RWPE2 (cell line): Measurements from ENCODE around the gene SON.
A peak's percentile ranks its signal among the peaks of the same experiment; 100 is the strongest.
"Not testable (repeated sequence)": the region's sequence is repeated elsewhere in the genome, so short reads cannot be mapped to it uniquely, and the experiment has no call there.

Experiments used
- ATAC-seq: fragments of 200-7000 bp; cut with Tn5 transposase; 3 replicates; pipeline ENCODE4 v1.9.1; 2021; ENCODE audit warnings: low read depth
- DNase-seq: peaks from one replicate; pipeline ENCODE4 v3.0.0-alpha.2; 2020; ENCODE audit warnings: low spot score
- H3K27ac ChIP-seq: fragments of 450-650 bp; 2 replicates; pipeline ENCODE4 v1.5.1; 2017; ENCODE audit warnings: mild to moderate bottlenecking; ENCODE audit not compliant: poor library complexity, severe bottlenecking
- H3K27me3 ChIP-seq: fragments of 250-450 bp; sonication (Bioruptor Pico); 2 replicates; pipeline ENCODE4 v1.5.1; 2021; ENCODE audit warnings: mild to moderate bottlenecking, moderate library complexity; ENCODE audit not compliant: insufficient read depth, poor library complexity, severe bottlenecking
- H3K36me3 ChIP-seq: fragments of 250-450 bp; sonication (Bioruptor Pico); 2 replicates; pipeline ENCODE4 v1.5.1; 2020; ENCODE audit warnings: low read depth, mild to moderate bottlenecking, moderate library complexity
- H3K4me1 ChIP-seq: fragments of 250-450 bp; sonication (Bioruptor Pico); 2 replicates; pipeline ENCODE4 v1.5.1; 2021; ENCODE audit warnings: mild to moderate bottlenecking, moderate library complexity; ENCODE audit not compliant: insufficient read depth, poor library complexity, severe bottlenecking
- H3K4me3 ChIP-seq: fragments of 250-450 bp; sonication (Bioruptor Pico); 2 replicates; pipeline ENCODE4 v1.5.1; 2021; ENCODE audit warnings: mild to moderate bottlenecking, moderate library complexity; ENCODE audit not compliant: severe bottlenecking
- H3K9me3 ChIP-seq: fragments of 250-450 bp; sonication (Bioruptor Pico); 2 replicates; pipeline ENCODE4 v1.5.1; 2021; ENCODE audit warnings: mild to moderate bottlenecking, moderate library complexity; ENCODE audit not compliant: severe bottlenecking
- TF ChIP-seq, protein P1 (sequence below): fragments of 450-650 bp; IDR thresholded peaks from one replicate; pipeline ENCODE4 v1.5.1; 2017; ENCODE audit warnings: mild to moderate bottlenecking, moderate library complexity; ENCODE audit not compliant: poor library complexity, severe bottlenecking

Gene SON

DNA sequence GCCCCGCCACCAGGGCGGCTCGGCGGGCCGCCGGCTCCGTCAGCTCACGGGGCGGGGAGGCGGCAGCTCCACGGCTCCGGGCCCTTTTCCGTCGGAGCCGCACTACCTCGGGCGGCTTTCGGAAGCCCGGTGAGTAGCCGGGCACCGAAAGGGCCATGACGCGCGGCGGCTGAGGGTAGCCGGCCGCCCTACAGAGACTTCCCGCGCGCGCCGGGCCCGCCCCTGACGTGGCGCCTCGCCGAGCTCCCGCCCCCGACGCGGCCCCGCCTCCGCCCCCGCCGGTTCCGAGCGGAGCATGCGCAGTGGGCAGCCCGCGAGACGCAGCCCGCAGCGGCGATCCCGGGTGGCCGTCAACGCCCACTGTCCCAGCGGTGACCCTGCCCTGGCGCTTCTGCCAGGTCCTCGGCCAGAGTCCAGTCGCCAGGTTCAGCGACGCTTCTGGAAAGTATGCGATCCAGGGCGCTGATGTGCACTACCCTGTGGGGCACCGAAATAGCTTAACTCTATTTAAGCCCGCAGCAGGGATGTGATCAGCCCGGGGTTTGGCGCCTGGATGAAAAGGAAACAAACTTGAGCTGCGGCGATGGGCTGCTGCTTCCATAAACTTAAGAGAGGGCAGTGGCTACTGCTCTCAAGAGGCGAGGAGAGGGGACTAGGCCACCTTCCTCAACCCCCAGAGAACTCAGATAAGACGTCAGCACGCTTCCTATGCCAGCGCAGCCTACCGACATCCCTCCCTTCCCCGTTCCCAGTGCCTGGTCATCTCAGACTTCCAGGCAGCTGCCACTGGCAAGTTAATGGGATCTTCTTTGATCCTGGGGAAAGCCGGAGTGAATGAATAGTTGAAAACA is 45.9 kb downstream of the SON start, which contains the start of gene DONSON:
Gene DONSON (minus strand): TSS at position 200 of the 851 bp plus-strand sequence. CDS start 43 bp downstream, at position 157.
- H3K27ac ChIP-seq: peak within 1 kb of the TSS; percentile 51
- TF ChIP-seq, protein P1, sequence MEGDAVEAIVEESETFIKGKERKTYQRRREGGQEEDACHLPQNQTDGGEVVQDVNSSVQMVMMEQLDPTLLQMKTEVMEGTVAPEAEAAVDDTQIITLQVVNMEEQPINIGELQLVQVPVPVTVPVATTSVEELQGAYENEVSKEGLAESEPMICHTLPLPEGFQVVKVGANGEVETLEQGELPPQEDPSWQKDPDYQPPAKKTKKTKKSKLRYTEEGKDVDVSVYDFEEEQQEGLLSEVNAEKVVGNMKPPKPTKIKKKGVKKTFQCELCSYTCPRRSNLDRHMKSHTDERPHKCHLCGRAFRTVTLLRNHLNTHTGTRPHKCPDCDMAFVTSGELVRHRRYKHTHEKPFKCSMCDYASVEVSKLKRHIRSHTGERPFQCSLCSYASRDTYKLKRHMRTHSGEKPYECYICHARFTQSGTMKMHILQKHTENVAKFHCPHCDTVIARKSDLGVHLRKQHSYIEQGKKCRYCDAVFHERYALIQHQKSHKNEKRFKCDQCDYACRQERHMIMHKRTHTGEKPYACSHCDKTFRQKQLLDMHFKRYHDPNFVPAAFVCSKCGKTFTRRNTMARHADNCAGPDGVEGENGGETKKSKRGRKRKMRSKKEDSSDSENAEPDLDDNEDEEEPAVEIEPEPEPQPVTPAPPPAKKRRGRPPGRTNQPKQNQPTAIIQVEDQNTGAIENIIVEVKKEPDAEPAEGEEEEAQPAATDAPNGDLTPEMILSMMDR: no peak
- ATAC-seq (peak; percentile 85), DNase-seq (peak; percentile 80)
- no peaks in the 10 kb centered on the region for H3K27me3 ChIP-seq
- H3K9me3 ChIP-seq: no peaks in the 10 kb centered on the region
- H3K4me1 ChIP-seq: no peaks in the 10 kb centered on the region
- peaks cover 31% of the 10 kb centered on the region for H3K36me3 ChIP-seq
- H3K4me3 ChIP-seq: peak within 1 kb of the TSS; percentile 87

DNA sequence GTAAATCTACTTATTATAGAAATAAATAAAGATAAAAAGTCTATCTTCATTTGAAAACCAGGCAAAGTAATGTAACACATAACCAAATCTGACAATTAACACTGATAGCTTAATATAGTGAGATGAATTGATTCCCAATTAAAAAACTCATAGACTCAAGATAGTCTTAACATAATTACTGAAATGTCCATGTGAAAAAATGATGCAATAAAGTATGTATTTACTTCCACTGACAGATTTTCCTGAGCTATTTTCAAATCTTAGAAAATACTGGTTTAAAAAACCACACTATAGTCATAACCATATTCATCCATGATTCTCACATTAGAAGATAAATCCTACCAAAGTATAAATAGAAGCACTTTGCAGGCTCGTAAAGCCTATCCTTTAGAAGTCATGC is 55.2 kb downstream of the SON start:
- Histone ChIP-seq H3K27me3 (no peaks in the 10 kb centered on the region), H3K4me1 (no peaks in the 10 kb centered on the region), H3K36me3 (peaks cover 54% of the 10 kb centered on the region), H3K27ac (no peak overlapping the region), H3K9me3 (no peaks in the 10 kb centered on the region), H3K4me3 (no peak overlapping the region)
- TF ChIP-seq, protein P1: no peak
- ATAC-seq (no peak), DNase-seq (no peak)

DNA sequence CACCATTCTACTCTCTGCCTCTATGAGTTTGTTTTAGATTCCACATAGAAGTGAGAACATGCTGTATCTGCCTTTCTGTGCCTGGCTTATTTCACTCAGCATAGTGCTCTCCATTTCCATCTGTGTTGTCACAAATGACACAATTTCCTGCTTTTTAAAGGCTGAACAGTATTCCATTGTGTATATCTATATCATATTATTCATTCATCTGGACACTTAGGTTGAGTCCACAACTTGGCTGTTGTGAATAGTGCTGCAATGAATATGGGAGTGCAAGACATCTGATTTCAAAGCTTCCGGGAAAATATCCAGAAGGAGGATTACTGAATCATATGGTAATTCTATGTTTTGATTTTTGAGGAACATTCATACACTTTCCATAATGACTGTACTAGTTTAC is 65.7 kb downstream of the SON start:
- DNase-seq (no peak), ATAC-seq (no peak)
- Histone ChIP-seq H3K36me3 (peaks cover 50% of the 10 kb centered on the region), H3K27ac (no peak overlapping the region), H3K9me3 (no peaks in the 10 kb centered on the region), H3K4me3 (no peak overlapping the region), H3K4me1 (no peaks in the 10 kb centered on the region), H3K27me3 (no peaks in the 10 kb centered on the region)
- TF ChIP-seq, protein P1: no peak

DNA sequence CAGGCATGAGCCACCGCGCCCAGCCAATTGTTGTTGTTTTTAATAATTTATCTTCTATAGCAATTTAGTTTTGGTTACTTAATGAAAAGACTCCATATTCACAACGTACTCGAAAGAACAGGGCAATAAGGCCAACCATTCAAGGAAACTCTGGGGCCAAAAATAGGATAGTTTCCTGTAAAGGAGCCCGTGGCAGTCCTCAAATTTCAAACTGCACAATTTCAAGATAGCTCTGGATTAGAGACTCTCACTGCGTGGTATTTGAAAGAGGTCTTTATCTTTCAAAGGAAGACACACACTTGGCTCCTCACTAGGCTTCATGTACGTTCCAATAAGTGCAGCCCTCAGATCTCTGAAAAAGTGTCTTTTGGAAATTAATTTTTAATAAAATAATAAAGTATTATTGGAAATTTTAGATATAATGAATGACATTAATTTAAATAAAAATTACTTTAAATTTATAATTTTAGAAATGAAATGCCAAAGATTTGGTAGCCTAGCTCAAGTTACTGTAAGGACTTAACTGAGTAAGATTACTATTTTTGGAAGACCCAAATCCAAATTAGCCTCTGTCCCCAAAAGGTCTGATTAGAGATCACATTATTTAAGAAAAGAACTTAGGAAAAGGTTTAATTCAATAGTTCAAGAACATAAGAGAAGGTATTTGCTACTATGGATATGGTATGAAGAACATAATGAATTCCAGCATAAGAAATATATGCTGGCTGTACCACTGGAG is 68.3 kb downstream of the SON start:
- H3K9me3 ChIP-seq: no peaks in the 10 kb centered on the region
- ATAC-seq (no peak), DNase-seq (no peak)
- no peak overlapping the region for H3K4me3 ChIP-seq
- TF ChIP-seq, protein P1: no peak
- no peaks in the 10 kb centered on the region for H3K4me1 ChIP-seq
- H3K36me3 ChIP-seq: peaks cover 43% of the 10 kb centered on the region
- no peaks in the 10 kb centered on the region for H3K27me3 ChIP-seq
- no peak overlapping the region for H3K27ac ChIP-seq

DNA sequence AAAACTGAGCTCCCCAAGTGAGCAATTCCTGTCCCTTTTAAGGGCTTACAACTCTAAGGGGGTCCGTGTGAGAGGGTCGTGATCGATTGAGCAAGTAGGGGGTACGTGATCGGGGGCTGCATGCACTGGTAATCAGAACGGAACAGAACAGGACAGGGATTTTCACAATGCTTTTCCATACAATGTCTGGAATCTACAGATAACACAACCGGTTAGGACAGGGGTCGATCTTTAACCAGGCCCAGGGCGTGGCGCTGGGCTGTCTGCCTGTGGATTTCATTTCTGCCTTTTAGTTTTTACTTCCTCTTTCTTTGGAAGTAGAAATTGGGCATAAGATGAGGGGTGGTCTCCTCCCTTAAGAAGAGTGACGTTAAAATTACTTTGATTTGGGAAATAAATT is 74.7 kb downstream of the SON start:
- H3K27me3 ChIP-seq, H3K4me1 ChIP-seq, DNase-seq, ATAC-seq, H3K4me3 ChIP-seq, H3K9me3 ChIP-seq, H3K27ac ChIP-seq: not testable (repeated sequence)
- peaks cover 35% of the 10 kb centered on the region for H3K36me3 ChIP-seq
